DND-41 (cell line): ENCODE measurements around the gene PITPNM3.

Source experiments
- ATAC-seq: fragments of 200-7000 bp; cut with Tn5 transposase; 3 replicates; pipeline ENCODE4 v1.9.1; 2021; ENCODE audit warnings: low read depth; ENCODE audit not compliant: insufficient read depth
- DNase-seq: peaks from one replicate; pipeline ENCODE4 v3.0.0-alpha.2; 2020
- H2AFZ ChIP-seq: 2 replicates; pipeline ENCODE4 v1.6.0; 2012; ENCODE audit warnings: low read depth, low read length
- H3K27ac ChIP-seq: 2 replicates; pipeline ENCODE4 v1.5.1; 2012; ENCODE audit warnings: low read length, inconsistent platforms
- H3K27me3 ChIP-seq: fragments of 200-600 bp; sonication (generic); 2 replicates; pipeline ENCODE4 v1.6.0; 2012; ENCODE audit warnings: low read length, mild to moderate bottlenecking, inconsistent platforms; ENCODE audit not compliant: insufficient read depth, poor library complexity
- H3K36me3 ChIP-seq: 2 replicates; pipeline ENCODE4 v1.5.1; 2012; ENCODE audit warnings: low read length, inconsistent platforms; ENCODE audit not compliant: insufficient read depth
- H3K4me1 ChIP-seq: 2 replicates; pipeline ENCODE4 v1.5.1; 2012; ENCODE audit warnings: mild to moderate bottlenecking, low read length; ENCODE audit not compliant: insufficient read depth
- H3K4me2 ChIP-seq: 2 replicates; pipeline ENCODE4 v1.6.0; 2012; ENCODE audit warnings: mild to moderate bottlenecking, moderate library complexity, low read length, inconsistent platforms; ENCODE audit not compliant: insufficient read depth
- H3K4me3 ChIP-seq, 2 experiments: fragments of 200-600 bp in 1 of 2; shearing (Covaris generic) in 1 of 2; 2 replicates each; pipeline ENCODE4 v1.5.1; 2012 to 2016; ENCODE audit warnings: inconsistent platforms in 2 of 2, low read length in 2 of 2, mild to moderate bottlenecking in 2 of 2, low read depth in 1 of 2, moderate library complexity in 1 of 2
- H3K79me2 ChIP-seq: 2 replicates; pipeline ENCODE4 v1.6.0; 2012; ENCODE audit warnings: low read length, inconsistent platforms; ENCODE audit not compliant: insufficient read depth
- H3K9ac ChIP-seq: 2 replicates; pipeline ENCODE4 v1.6.0; 2012; ENCODE audit warnings: low read depth, mild to moderate bottlenecking, inconsistent platforms, low read length, moderate library complexity
- H3K9me3 ChIP-seq: 2 replicates; pipeline ENCODE4 v1.5.1; 2012; ENCODE audit warnings: low read length, moderate library complexity, mild to moderate bottlenecking, inconsistent platforms; ENCODE audit not compliant: insufficient read depth, severe bottlenecking
- H4K20me1 ChIP-seq: 2 replicates; pipeline ENCODE4 v1.6.0; 2012; ENCODE audit warnings: low read length; ENCODE audit not compliant: insufficient read depth
- EZH2 ChIP-seq: IDR thresholded peaks from 3 replicates; pipeline ENCODE4 v1.6.1; 2012; ENCODE audit warnings: borderline replicate concordance, low read depth, mild to moderate bottlenecking, moderate library complexity, low read length, inconsistent platforms; ENCODE audit not compliant: severe bottlenecking
- TF ChIP-seq, protein P1 (sequence below): IDR thresholded peaks from 2 replicates; pipeline ENCODE4 v1.5.1; 2012; ENCODE audit warnings: borderline replicate concordance, low read length, moderate library complexity, mild to moderate bottlenecking; ENCODE audit not compliant: poor library complexity, severe bottlenecking; ENCODE audit errors: extremely low read depth

The PITPNM3 gene

DNA sequence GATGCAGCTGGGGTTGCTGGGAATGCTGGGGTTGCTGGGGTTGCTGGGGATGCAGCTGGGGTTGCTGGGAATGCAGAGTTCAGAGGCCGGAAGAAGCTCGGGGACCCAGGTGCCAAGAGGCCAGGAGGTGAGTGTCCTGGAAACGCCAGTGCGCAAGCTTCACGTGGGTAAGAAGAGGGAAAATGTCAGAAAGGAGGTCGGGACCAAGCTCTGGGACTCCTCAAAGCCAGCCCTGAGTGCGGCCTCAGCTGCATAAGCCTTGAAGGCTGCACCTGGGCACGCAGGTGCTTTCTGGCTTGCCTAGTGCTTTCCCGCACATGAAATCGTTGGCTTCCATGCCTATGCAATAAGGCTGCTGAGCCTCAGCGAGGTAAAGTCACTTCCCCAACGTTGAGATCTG lies 48.3 kb downstream of the PITPNM3 start:
- Histone ChIP-seq H3K9me3 (no peaks in the 10 kb centered on the region), H3K36me3 (no peaks in the 10 kb centered on the region), H3K4me3 (no peak overlapping the region), H3K79me2 (no peaks in the 10 kb centered on the region), H3K4me1 (no peaks in the 10 kb centered on the region), H3K4me2 (no peak overlapping the region), H4K20me1 (peaks cover 5% of the 10 kb centered on the region; the same call in 1 of the 2 replicates), H3K9ac (no peak overlapping the region), H3K27me3 (no peaks in the 10 kb centered on the region), H2AFZ (no peak overlapping the region), H3K27ac (no peak overlapping the region)
- no peak for DNase-seq
- no peak for TF ChIP-seq EZH2
- ATAC-seq, result no peak

DNA sequence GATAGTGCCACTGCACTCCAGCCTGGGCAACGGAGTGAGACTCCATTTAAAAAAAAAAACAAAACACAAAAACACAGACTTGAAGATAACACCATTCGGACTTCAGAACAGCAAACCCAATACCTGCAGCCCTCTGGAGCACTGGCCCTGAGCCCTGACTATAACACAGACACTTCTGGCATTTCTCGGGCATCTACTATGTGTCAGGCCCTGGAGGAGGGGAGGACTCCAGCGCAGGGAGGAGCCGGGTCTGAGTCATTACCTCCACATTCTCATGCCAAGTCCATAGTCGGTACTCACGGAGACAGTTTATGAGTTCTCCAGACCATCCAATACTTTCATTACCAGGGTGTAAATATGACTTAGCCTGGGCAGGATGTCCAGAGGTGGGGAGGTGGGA lies 48.8 kb downstream of the PITPNM3 start:
- H3K27ac ChIP-seq, result no peak overlapping the region
- no peaks in the 10 kb centered on the region for H3K4me1 ChIP-seq
- ATAC-seq (no peak), DNase-seq (no peak)
- H3K36me3 ChIP-seq, result no peaks in the 10 kb centered on the region
- H2AFZ ChIP-seq, result no peak overlapping the region
- H3K27me3 ChIP-seq, result no peaks in the 10 kb centered on the region
- peaks cover 5% of the 10 kb centered on the region; the same call in 1 of the 2 replicates for H4K20me1 ChIP-seq
- no peaks in the 10 kb centered on the region for H3K79me2 ChIP-seq
- no peak overlapping the region for H3K4me3 ChIP-seq
- no peak overlapping the region for H3K9ac ChIP-seq
- TF ChIP-seq EZH2, result no peak
- TF ChIP-seq, protein P1, sequence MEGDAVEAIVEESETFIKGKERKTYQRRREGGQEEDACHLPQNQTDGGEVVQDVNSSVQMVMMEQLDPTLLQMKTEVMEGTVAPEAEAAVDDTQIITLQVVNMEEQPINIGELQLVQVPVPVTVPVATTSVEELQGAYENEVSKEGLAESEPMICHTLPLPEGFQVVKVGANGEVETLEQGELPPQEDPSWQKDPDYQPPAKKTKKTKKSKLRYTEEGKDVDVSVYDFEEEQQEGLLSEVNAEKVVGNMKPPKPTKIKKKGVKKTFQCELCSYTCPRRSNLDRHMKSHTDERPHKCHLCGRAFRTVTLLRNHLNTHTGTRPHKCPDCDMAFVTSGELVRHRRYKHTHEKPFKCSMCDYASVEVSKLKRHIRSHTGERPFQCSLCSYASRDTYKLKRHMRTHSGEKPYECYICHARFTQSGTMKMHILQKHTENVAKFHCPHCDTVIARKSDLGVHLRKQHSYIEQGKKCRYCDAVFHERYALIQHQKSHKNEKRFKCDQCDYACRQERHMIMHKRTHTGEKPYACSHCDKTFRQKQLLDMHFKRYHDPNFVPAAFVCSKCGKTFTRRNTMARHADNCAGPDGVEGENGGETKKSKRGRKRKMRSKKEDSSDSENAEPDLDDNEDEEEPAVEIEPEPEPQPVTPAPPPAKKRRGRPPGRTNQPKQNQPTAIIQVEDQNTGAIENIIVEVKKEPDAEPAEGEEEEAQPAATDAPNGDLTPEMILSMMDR, result no peak
- no peak overlapping the region for H3K4me2 ChIP-seq
- H3K9me3 ChIP-seq, result no peaks in the 10 kb centered on the region

DNA sequence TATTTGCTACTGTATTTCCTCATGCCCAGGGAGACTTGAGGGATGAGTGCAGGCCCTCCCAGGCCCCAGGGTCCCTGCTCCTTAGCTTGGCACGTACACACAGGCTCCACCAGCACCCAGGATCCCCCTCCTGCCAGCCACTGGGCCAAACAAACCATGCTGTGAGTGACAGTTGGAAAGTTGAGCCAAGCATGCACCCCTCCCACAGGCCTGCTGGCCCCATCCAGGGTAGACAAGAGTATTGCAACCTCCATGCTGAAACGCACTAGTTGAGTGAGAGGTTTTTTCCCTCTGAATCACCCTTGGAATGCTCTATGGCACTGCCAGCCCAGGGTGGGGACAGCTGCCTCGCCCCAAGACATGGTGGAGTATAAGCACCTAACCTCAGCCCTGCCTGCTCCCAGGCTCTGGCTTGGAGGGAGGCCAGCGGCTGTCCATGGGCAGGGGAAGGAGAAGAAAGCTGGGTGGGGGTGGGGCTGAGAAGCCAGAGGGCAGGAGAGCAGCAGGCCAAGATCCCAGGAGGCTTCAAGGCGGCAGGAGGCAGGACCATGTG lies 49.6 kb downstream of the PITPNM3 start:
- no peak overlapping the region for H3K4me2 ChIP-seq
- H3K4me3 ChIP-seq, result no peak overlapping the region
- H4K20me1 ChIP-seq, result peaks cover 5% of the 10 kb centered on the region; the same call in 1 of the 2 replicates
- no peak overlapping the region for H2AFZ ChIP-seq
- TF ChIP-seq EZH2, result no peak
- TF ChIP-seq, protein P1, result no peak
- no peaks in the 10 kb centered on the region for H3K9me3 ChIP-seq
- ATAC-seq (no peak), DNase-seq (no peak)
- no peak overlapping the region for H3K27ac ChIP-seq
- no peaks in the 10 kb centered on the region for H3K4me1 ChIP-seq
- H3K27me3 ChIP-seq, result no peaks in the 10 kb centered on the region
- H3K9ac ChIP-seq, result no peak overlapping the region
- no peaks in the 10 kb centered on the region for H3K79me2 ChIP-seq
- no peaks in the 10 kb centered on the region for H3K36me3 ChIP-seq

DNA sequence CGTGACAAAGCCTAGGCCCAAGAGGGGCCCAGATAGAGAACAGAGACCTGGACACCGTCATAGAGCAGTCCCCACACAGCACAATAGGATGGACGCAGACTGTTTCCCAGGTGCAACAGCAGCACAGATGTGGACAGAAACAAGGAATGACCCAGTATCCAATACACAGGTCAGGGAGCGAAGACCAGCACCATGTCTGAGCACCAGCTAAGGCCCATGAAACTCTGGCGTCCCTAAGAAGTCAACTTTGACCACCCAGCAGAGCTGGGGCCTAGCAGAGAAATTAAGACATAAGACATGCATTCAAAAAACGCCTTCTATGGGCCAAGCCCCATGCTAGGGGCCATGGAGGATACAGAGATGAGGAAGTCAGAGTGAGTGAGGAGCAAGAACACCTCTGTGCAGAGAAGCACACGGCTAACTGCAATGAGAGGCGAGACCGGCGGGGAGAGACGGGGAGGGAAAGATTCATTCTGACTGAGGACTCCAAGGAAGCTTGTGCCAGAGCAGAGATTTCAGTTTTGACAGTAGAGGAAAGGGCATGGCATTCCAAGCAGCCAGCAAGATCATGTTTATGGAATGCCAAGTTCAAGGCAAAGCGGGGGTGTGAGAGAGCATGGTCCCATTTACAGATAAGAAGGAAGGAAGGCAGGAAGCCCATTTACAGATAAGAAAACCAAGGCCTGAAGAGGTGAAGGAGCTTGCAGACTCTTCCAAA lies 50.8 kb downstream of the PITPNM3 start:
- DNase-seq, result no peak
- Histone ChIP-seq H4K20me1 (peaks cover 5% of the 10 kb centered on the region; the same call in 1 of the 2 replicates), H3K9ac (no peak overlapping the region), H3K4me2 (no peak overlapping the region), H3K27ac (no peak overlapping the region), H3K79me2 (no peaks in the 10 kb centered on the region), H3K4me1 (no peaks in the 10 kb centered on the region), H3K27me3 (no peaks in the 10 kb centered on the region), H3K36me3 (no peaks in the 10 kb centered on the region), H3K9me3 (no peaks in the 10 kb centered on the region), H3K4me3 (no peak overlapping the region), H2AFZ (no peak overlapping the region)
- ATAC-seq, result no peak
- no peak for TF ChIP-seq EZH2
- TF ChIP-seq, protein P1, result no peak
